GM23338 (cell line): ENCODE measurements around the gene VSTM2L. TPM values are rescaled to one million over a fixed set of nuclear protein-coding genes. Genes with fewer than 3 reads are reported as not detected.

Experiments
- ATAC-seq: fragments of 200-7000 bp; cut with Tn5 transposase; 3 replicates; pipeline ENCODE4 v1.9.1; 2020
- DNase-seq: peaks from one replicate; pipeline ENCODE4 v3.0.0-alpha.2; 2015; ENCODE audit warnings: low spot score
- H2AFZ ChIP-seq: fragments of 200-600 bp; sonication (generic); 2 replicates; pipeline ENCODE4 v1.8.0; 2016; ENCODE audit warnings: antibody characterized with exemption, mild to moderate bottlenecking, moderate library complexity
- H3F3A ChIP-seq: fragments of 200-600 bp; sonication (generic); replicated peaks from 2 replicates; pipeline ENCODE4 v1.8.0; 2017; ENCODE audit warnings: antibody characterized with exemption, mixed run types, low read depth
- H3K27ac ChIP-seq: fragments of 200-600 bp; sonication (generic); 2 replicates; pipeline ENCODE4 v1.6.1; 2016; ENCODE audit warnings: low read depth
- H3K27me3 ChIP-seq: fragments of 200-600 bp; sonication (generic); 2 replicates; pipeline ENCODE4 v1.8.0; 2016; ENCODE audit warnings: mild to moderate bottlenecking, mixed run types, moderate library complexity; ENCODE audit not compliant: insufficient read depth
- H3K36me3 ChIP-seq: fragments of 200-600 bp; sonication (generic); 2 replicates; pipeline ENCODE4 v1.8.0; 2016; ENCODE audit warnings: mild to moderate bottlenecking; ENCODE audit not compliant: insufficient read depth
- H3K4me1 ChIP-seq: fragments of 200-600 bp; sonication (generic); 2 replicates; pipeline ENCODE4 v1.8.0; 2016; ENCODE audit warnings: mild to moderate bottlenecking, moderate library complexity; ENCODE audit not compliant: insufficient read depth
- H3K4me2 ChIP-seq: fragments of 200-600 bp; sonication (generic); 2 replicates; pipeline ENCODE4 v1.7.1; 2017; ENCODE audit warnings: mixed run types
- H3K4me3 ChIP-seq: fragments of 200-600 bp; sonication (generic); 2 replicates; pipeline ENCODE4 v1.6.1; 2016; ENCODE audit warnings: mixed run types
- H3K79me2 ChIP-seq: fragments of 200-600 bp; sonication (generic); replicated peaks from 2 replicates; pipeline ENCODE4 v1.8.0; 2017; ENCODE audit warnings: mild to moderate bottlenecking; ENCODE audit not compliant: insufficient read depth
- H3K9me2 ChIP-seq: fragments of 200-600 bp; sonication (generic); 2 replicates; pipeline ENCODE4 v1.8.0; 2017; ENCODE audit not compliant: insufficient read depth
- H4K20me1 ChIP-seq: fragments of 200-600 bp; sonication (generic); replicated peaks from 2 replicates; pipeline ENCODE4 v1.8.0; 2017; ENCODE audit warnings: mild to moderate bottlenecking; ENCODE audit not compliant: insufficient read depth
- H3K27ac Mint-ChIP-seq: 2 replicates; pipeline ENCODE4 v1.8.0; 2020; ENCODE audit warnings: inconsistent platforms, mild to moderate bottlenecking, moderate library complexity, mixed read lengths
- H3K27me3 Mint-ChIP-seq: 3 replicates; pipeline ENCODE4 v1.8.0; 2022; ENCODE audit warnings: low read depth, mild to moderate bottlenecking, moderate library complexity, mixed read lengths, inconsistent platforms; ENCODE audit not compliant: insufficient read depth, poor library complexity
- H3K36me3 Mint-ChIP-seq: 3 replicates; pipeline ENCODE4 v1.8.0; 2021; ENCODE audit warnings: low read depth, mild to moderate bottlenecking, inconsistent platforms, moderate library complexity, mixed read lengths
- H3K4me1 Mint-ChIP-seq: 3 replicates; pipeline ENCODE4 v1.8.0; 2020; ENCODE audit warnings: mild to moderate bottlenecking, inconsistent platforms, mixed read lengths
- H3K4me3 Mint-ChIP-seq: 3 replicates; pipeline ENCODE4 v1.8.0; 2021; ENCODE audit warnings: moderate library complexity, mild to moderate bottlenecking, inconsistent platforms, mixed read lengths
- H3K9me3 Mint-ChIP-seq: 3 replicates; pipeline ENCODE4 v1.8.0; 2020; ENCODE audit warnings: moderate library complexity, mild to moderate bottlenecking, inconsistent platforms, mixed read lengths
- CREB1 ChIP-seq: fragments of 250-450 bp; sonication (Bioruptor Pico); IDR thresholded peaks from 2 replicates; pipeline ENCODE4 v1.5.0; 2020; ENCODE audit warnings: low read depth, mild to moderate bottlenecking, moderate library complexity
- CTCF ChIP-seq, 2 experiments: fragments of 200-600 bp in 1 of 2; sonication (generic) in 1 of 2; conservative IDR thresholded peaks; 2 replicates each; pipeline versions ENCODE4 v1.5.1 to v1.6.1; 2016 to 2017; ENCODE audit warnings: antibody characterized with exemption in 2 of 2, low read depth in 2 of 2, mild to moderate bottlenecking in 2 of 2, moderate library complexity in 1 of 2
- EZH2 ChIP-seq: fragments of 200-600 bp; sonication (generic); IDR thresholded peaks from one replicate; pipeline ENCODE4 v1.8.0; 2017; ENCODE audit warnings: antibody characterized with exemption, mild to moderate bottlenecking, low read depth; ENCODE audit not compliant: unreplicated experiment
- EZH2phosphoT487 ChIP-seq: fragments of 200-600 bp; sonication (generic); IDR thresholded peaks from one replicate; pipeline ENCODE4 v1.8.1; 2018; ENCODE audit warnings: antibody characterized with exemption; ENCODE audit not compliant: unreplicated experiment
- NANOG ChIP-seq: IDR thresholded peaks from 2 replicates; pipeline ENCODE4 v1.6.1; 2016; ENCODE audit warnings: antibody characterized with exemption, borderline replicate concordance
- REST ChIP-seq: IDR thresholded peaks from one replicate; pipeline ENCODE4 v1.6.1; 2018; ENCODE audit warnings: antibody characterized with exemption; ENCODE audit not compliant: unreplicated experiment
- STAT1 ChIP-seq: IDR thresholded peaks from one replicate; pipeline ENCODE4 v1.6.1; 2016; ENCODE audit warnings: antibody characterized with exemption; ENCODE audit not compliant: unreplicated experiment
- ZNF114 ChIP-seq: fragments of 250-450 bp; sonication (Bioruptor Pico); IDR thresholded peaks from 2 replicates; pipeline ENCODE4 v1.5.0; 2020; ENCODE audit warnings: mild to moderate bottlenecking, moderate library complexity
- ZNF331 ChIP-seq: fragments of 250-450 bp; sonication (Bioruptor Pico); IDR thresholded peaks from 2 replicates; pipeline ENCODE4 v1.5.0; 2020; ENCODE audit warnings: low read depth, mild to moderate bottlenecking, moderate library complexity
- polyA plus RNA-seq: library from polyadenylated mRNA; unstranded; fragments of >200 nt; fragmentation: Nextera tagmentation; extraction: Ambion mirVana; gene quantifications from 2 replicates; pipeline ENCODE4 v1.2.1, GENCODE V29; 2016
- total RNA-seq: library from RNA; depleted of rRNA; stranded (reverse); fragments of >200 nt; shearing (Covaris generic); gene quantifications from 2 replicates; pipeline ENCODE4 v1.2.3, GENCODE V29; 2014

VSTM2L gene
- total and polyA plus RNA-seq, 2 experiments from 2014 or later = 0.60 to 1.9 TPM

- peaks cover 35% of the 10 kb centered on the region for H3K36me3 Mint-ChIP-seq
- no peak overlapping the region for H3K27ac ChIP-seq
- H3K4me1 ChIP-seq = peaks cover 5% of the 10 kb centered on the region; the same call in 1 of the 2 replicates
Measured at GRCh38 chr20:37990571-37991151, 87.7 kb downstream of the VSTM2L start.

GRCh38 chr20:37991157-37991866, 88.4 kb downstream of the VSTM2L start:
- Mint-ChIP-seq H3K36me3 (peaks cover 40% of the 10 kb centered on the region), H3K9me3 (no peaks in the 10 kb centered on the region), H3K4me3 (no peak overlapping the region), H3K27me3 (peaks cover 3% of the 10 kb centered on the region), H3K4me1 (peaks cover 13% of the 10 kb centered on the region; the same call in 2 of the 3 replicates), H3K27ac (no peak overlapping the region)
- H2AFZ ChIP-seq = no peak overlapping the region
- no peak overlapping the region for H3K4me3 ChIP-seq
- no peak for TF ChIP-seq CREB1
- no peak for TF ChIP-seq NANOG
- no peak for TF ChIP-seq ZNF331 (CRISPR knock-in tag)
- no peak for TF ChIP-seq EZH2phosphoT487
- TF ChIP-seq STAT1 = no peak
- no peak for TF ChIP-seq REST
- no peaks in the 10 kb centered on the region for H3K27me3 ChIP-seq
- no peaks in the 10 kb centered on the region for H3K9me2 ChIP-seq
- H3K4me1 ChIP-seq = peaks cover 5% of the 10 kb centered on the region; the same call in 1 of the 2 replicates
- no peak overlapping the region for H3K4me2 ChIP-seq
- H3K79me2 ChIP-seq = no peaks in the 10 kb centered on the region
- H3K36me3 ChIP-seq = peaks cover 9% of the 10 kb centered on the region
- no peaks in the 10 kb centered on the region for H3F3A ChIP-seq
- ATAC-seq (no peak), DNase-seq (no peak)
- peaks cover 8% of the 10 kb centered on the region for H4K20me1 ChIP-seq
- no peak overlapping the region for H3K27ac ChIP-seq

More at GRCh38 chr20:37990571-37991151, 87.7 kb downstream of the VSTM2L start:
- DNase-seq = no peak
- ATAC-seq = no peak
- Histone ChIP-seq H4K20me1 (peaks cover 8% of the 10 kb centered on the region), H3K36me3 (peaks cover 9% of the 10 kb centered on the region), H3K4me3 (no peak overlapping the region), H3K4me2 (no peak overlapping the region), H3F3A (no peaks in the 10 kb centered on the region), H2AFZ (no peak overlapping the region), H3K27me3 (no peaks in the 10 kb centered on the region), H3K79me2 (no peaks in the 10 kb centered on the region), H3K9me2 (no peaks in the 10 kb centered on the region)
- Mint-ChIP-seq H3K4me3 (no peak overlapping the region), H3K27me3 (peaks cover 3% of the 10 kb centered on the region), H3K9me3 (no peaks in the 10 kb centered on the region), H3K4me1 (peaks cover 13% of the 10 kb centered on the region; the same call in 2 of the 3 replicates), H3K27ac (no peak overlapping the region)
- no peak for TF ChIP-seq EZH2
- no peak for TF ChIP-seq CTCF (conservative IDR thresholded peaks at IDR 0.05; ENCODE audit: low read depth in 2 of 2)
- TF ChIP-seq ZNF331 (CRISPR knock-in tag) = no peak
- no peak for TF ChIP-seq NANOG
- no peak for TF ChIP-seq ZNF114 (CRISPR knock-in tag)
- no peak for TF ChIP-seq CREB1
